HepG2 (cell line): Measurements from ENCODE around the gene PCYT2. TPM values are rescaled to one million over a fixed set of nuclear protein-coding genes. Genes with fewer than 3 reads are reported as not detected.

Experiments
- AGO1 ChIP-seq: fragments of 200-400 bp; formaldehyde crosslinking; IDR thresholded peaks from 2 replicates; pipeline ENCODE4 v1.6.1; 2017; ENCODE audit warnings: mild to moderate bottlenecking, low read depth, low read length, moderate library complexity; ENCODE audit not compliant: poor library complexity, severe bottlenecking
- AGO2 ChIP-seq: fragments of 200-400 bp; formaldehyde crosslinking; optimal IDR thresholded peaks from 2 replicates; pipeline ENCODE3; 2017; ENCODE audit warnings: mild to moderate bottlenecking, low read depth, low read length, moderate library complexity
- ARNT2 ChIP-seq: sonication (generic); formaldehyde crosslinking; IDR thresholded peaks from 2 replicates; pipeline ENCODE4 v1.8.0; 2022; ENCODE audit warnings: mild to moderate bottlenecking, low read depth, missing genetic modification reagents, moderate library complexity
- HCFC1 ChIP-seq: fragments of 150-350 bp; IDR thresholded peaks from 2 replicates; pipeline ENCODE4 v1.6.1; 2014; ENCODE audit warnings: low read depth, low read length
- HOXA3 ChIP-seq: sonication (generic); formaldehyde crosslinking; IDR thresholded peaks from 2 replicates; pipeline ENCODE4 v1.5.0; 2020; ENCODE audit warnings: missing genetic modification reagents
- KAT8 ChIP-seq: IDR thresholded peaks from 2 replicates; pipeline ENCODE4 v1.6.1; 2016; ENCODE audit warnings: missing genetic modification reagents, missing compliant biosample characterization
- KDM2A ChIP-seq: sonication (generic); formaldehyde crosslinking; IDR thresholded peaks from 2 replicates; pipeline ENCODE4 v1.4.0; 2020; ENCODE audit warnings: low read depth, missing genetic modification reagents, borderline replicate concordance
- NR2F2 ChIP-seq: IDR thresholded peaks from 2 replicates; pipeline ENCODE4 v1.6.1; 2012; ENCODE audit warnings: low read depth, inconsistent platforms, borderline replicate concordance
- PAF1 ChIP-seq: IDR thresholded peaks from 2 replicates; pipeline ENCODE4 v1.6.1; 2016; ENCODE audit warnings: missing genetic modification reagents, missing compliant biosample characterization
- POLR2A ChIP-seq, 2 experiments: IDR thresholded peaks; 2 replicates each; pipeline ENCODE4 v1.6.1; 2011; ENCODE audit warnings: low read depth in 2 of 2, low read length in 2 of 2, mild to moderate bottlenecking in 1 of 2, moderate library complexity in 1 of 2; ENCODE audit not compliant: insufficient read depth in 1 of 2
- POLR2G ChIP-seq: fragments of 200-400 bp; formaldehyde crosslinking; IDR thresholded peaks from 2 replicates; pipeline ENCODE4 v1.6.1; 2018; ENCODE audit warnings: mild to moderate bottlenecking, low read depth, low read length, moderate library complexity
- RBM22 ChIP-seq: fragments of 200-400 bp; formaldehyde crosslinking; optimal IDR thresholded peaks from 2 replicates; pipeline ENCODE3; 2017; ENCODE audit warnings: mild to moderate bottlenecking, low read length, moderate library complexity
- SIX1 ChIP-seq: sonication (generic); formaldehyde crosslinking; IDR thresholded peaks from 2 replicates; pipeline ENCODE4 v1.4.0; 2020; ENCODE audit warnings: missing genetic modification reagents, borderline replicate concordance
- SMAD1 ChIP-seq: sonication (generic); formaldehyde crosslinking; IDR thresholded peaks from 2 replicates; pipeline ENCODE4 v1.4.0; 2020; ENCODE audit warnings: missing genetic modification reagents, low read depth, mild to moderate bottlenecking, borderline replicate concordance
- TARDBP ChIP-seq: sonication (generic); formaldehyde crosslinking; IDR thresholded peaks from 2 replicates; pipeline ENCODE4 v1.8.0; 2022; ENCODE audit warnings: mild to moderate bottlenecking, missing genetic modification reagents
- ZC3H13 ChIP-seq: sonication (generic); formaldehyde crosslinking; IDR thresholded peaks from 2 replicates; pipeline ENCODE4 v1.8.1; 2023; ENCODE audit warnings: mild to moderate bottlenecking, missing genetic modification reagents, moderate library complexity
- ZNF296 ChIP-seq: sonication (generic); formaldehyde crosslinking; conservative IDR thresholded peaks from 2 replicates; pipeline ENCODE4 v1.5.0; 2020; ENCODE audit warnings: mild to moderate bottlenecking, missing genetic modification reagents
- ZSCAN31 ChIP-seq: sonication (generic); formaldehyde crosslinking; IDR thresholded peaks from 2 replicates; pipeline ENCODE4 v1.5.0; 2020; ENCODE audit warnings: low read depth, mild to moderate bottlenecking, missing genetic modification reagents
- polyA plus RNA-seq, 8 experiments: library from polyadenylated mRNA; depleted of rRNA in 3 of 8; stranded (reverse) in 7 of 8; unstranded in 1 of 8; fragments of >200 nt; fragmentation: Illumina TruSeq in 4 of 8; extraction: Trizol in 4 of 8; gene quantifications; 2 replicates each; pipeline versions ENCODE4 v1.2.1 to v1.2.3, GENCODE V29; 2011 to 2016; ENCODE audit warnings: low read depth in 4 of 8, missing spikeins in 1 of 8, mixed read lengths in 1 of 8; ENCODE audit not compliant: insufficient read depth in 1 of 8
- total RNA-seq, 5 experiments: library from RNA; depleted of rRNA; stranded (reverse); fragments of >200 nt; fragmentation: Illumina TruSeq; extraction: Trizol; gene quantifications; 2 replicates each; pipeline ENCODE4 v1.2.3, GENCODE V29; 2016; ENCODE audit warnings: low read depth in 1 of 5
- TF ChIP-seq, protein P1 (sequence below): sonication (generic); formaldehyde crosslinking; IDR thresholded peaks from 2 replicates; pipeline ENCODE4 v1.4.0; 2020; ENCODE audit warnings: missing genetic modification reagents
- TF ChIP-seq, protein P2 (sequence below): sonication (generic); formaldehyde crosslinking; IDR thresholded peaks from 2 replicates; pipeline ENCODE4 v1.5.1; 2020; ENCODE audit warnings: mild to moderate bottlenecking, missing genetic modification reagents, borderline replicate concordance

The PCYT2 gene
- total and polyA plus RNA-seq, 2 of the 13 experiments (the other 11 are each of a cell fraction or from before 2014, with no cell fraction given): 147 to 297 TPM

DNA sequence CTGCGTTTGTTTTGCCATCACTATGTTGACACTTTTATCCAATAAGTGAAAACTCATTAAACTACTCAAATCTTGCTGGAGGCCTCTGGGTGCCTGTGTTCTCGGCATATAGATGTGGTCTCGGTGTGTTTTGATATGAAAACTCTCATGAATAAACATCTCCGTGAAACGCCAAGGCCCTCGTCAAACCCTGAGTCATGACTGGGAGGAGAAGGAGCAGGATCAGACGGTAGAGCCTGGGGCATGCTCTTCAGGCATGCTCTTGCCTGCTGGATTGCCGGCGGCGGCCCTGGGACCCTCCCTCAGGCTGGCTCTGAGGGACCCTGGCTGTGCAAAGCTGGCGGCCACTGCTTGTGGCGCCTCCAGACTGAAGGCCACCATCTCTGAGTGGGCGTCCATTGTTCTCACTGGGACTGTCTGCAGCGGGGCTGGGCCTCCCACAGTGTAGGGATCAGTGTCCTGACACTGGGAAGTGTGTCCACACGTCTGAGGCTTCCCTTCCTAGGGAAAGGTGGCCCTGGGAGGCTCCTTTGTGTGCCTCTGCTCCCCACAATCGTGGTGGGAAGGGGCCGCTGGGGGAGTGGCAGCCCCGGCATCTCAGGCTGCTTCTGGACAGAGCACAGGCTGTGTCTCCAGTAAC, 10.9 kb downstream of the PCYT2 start (continued):
- TF ChIP-seq RBM22 (peak; percentile 3), ZSCAN31 (CRISPR knock-in tag) (0 out of 2 replicates have a peak, but pooled peaks have one; percentile 10), POLR2A (IDR thresholded peaks at IDR 0.05; ENCODE audit: insufficient read depth in 1 of 2, low read depth in 2 of 2, low read length in 2 of 2) (peak in 1 of 2 experiments; percentile 57; a peak in 2 of 4 replicates), PAF1 (CRISPR knock-in tag) (0 out of 2 replicates have a peak, but pooled peaks have one; percentile 27), TARDBP (peak; percentile 38; the same call in 1 of the 2 replicates), HOXA3 (0 out of 2 replicates have a peak, but pooled peaks have one; percentile 17), AGO1 (peak; percentile 96), NR2F2 (0 out of 2 replicates have a peak, but pooled peaks have one; percentile 17), AGO2 (peak; percentile 92), HCFC1 (no peak), ZC3H13 (CRISPR knock-in tag) (peak; percentile 63), POLR2G (peak; percentile 49), SMAD1 (CRISPR knock-in tag) (no peak), SIX1 (CRISPR knock-in tag) (no peak), KAT8 (CRISPR knock-in tag) (no peak), ZNF296 (CRISPR knock-in tag) (no peak), KDM2A (CRISPR knock-in tag) (no peak), ARNT2 (0 out of 2 replicates have a peak, but pooled peaks have one; percentile 43)
- TF ChIP-seq, protein P1, sequence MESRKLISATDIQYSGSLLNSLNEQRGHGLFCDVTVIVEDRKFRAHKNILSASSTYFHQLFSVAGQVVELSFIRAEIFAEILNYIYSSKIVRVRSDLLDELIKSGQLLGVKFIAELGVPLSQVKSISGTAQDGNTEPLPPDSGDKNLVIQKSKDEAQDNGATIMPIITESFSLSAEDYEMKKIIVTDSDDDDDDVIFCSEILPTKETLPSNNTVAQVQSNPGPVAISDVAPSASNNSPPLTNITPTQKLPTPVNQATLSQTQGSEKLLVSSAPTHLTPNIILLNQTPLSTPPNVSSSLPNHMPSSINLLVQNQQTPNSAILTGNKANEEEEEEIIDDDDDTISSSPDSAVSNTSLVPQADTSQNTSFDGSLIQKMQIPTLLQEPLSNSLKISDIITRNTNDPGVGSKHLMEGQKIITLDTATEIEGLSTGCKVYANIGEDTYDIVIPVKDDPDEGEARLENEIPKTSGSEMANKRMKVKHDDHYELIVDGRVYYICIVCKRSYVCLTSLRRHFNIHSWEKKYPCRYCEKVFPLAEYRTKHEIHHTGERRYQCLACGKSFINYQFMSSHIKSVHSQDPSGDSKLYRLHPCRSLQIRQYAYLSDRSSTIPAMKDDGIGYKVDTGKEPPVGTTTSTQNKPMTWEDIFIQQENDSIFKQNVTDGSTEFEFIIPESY (CRISPR knock-in tag): peak; percentile 79; the same call in 1 of the 2 replicates
- TF ChIP-seq, protein P2, sequence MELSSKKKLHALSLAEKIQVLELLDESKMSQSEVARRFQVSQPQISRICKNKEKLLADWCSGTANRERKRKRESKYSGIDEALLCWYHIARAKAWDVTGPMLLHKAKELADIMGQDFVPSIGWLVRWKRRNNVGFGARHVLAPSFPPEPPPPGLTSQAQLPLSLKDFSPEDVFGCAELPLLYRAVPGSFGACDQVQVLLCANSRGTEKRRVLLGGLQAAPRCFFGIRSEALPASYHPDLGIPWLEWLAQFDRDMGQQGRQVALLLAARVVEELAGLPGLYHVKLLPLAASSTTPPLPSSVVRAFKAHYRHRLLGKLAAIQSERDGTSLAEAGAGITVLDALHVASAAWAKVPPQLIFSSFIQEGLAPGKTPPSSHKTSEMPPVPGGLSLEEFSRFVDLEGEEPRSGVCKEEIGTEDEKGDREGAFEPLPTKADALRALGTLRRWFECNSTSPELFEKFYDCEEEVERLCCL (CRISPR knock-in tag): no peak
